Testis (tissue), 3 donors: ENCODE data around the gene SOWAHC. TPM values are rescaled to one million over a fixed set of nuclear protein-coding genes. Genes with fewer than 3 reads are reported as not detected.
"Not testable (repeated sequence)": the region's sequence is repeated elsewhere in the genome, so short reads cannot be mapped to it uniquely, and the experiment has no call there.

Source experiments
- DNase-seq: peaks from one replicate; pipeline ENCODE4 v3.0.0-alpha.2; 2019
- H3K27ac ChIP-seq, 2 donors: fragments of 200-600 bp; sonication (generic); one replicate each; pipeline ENCODE4 v1.5.1; 2019
- H3K27me3 ChIP-seq: fragments of 200-600 bp; sonication (generic); one replicate; pipeline ENCODE4 v1.5.1; 2019
- H3K36me3 ChIP-seq: fragments of 200-600 bp; sonication (generic); one replicate; pipeline ENCODE4 v1.5.1; 2017; ENCODE audit warnings: low read depth; ENCODE audit errors: missing control alignments
- H3K4me1 ChIP-seq: fragments of 200-600 bp; sonication (generic); one replicate; pipeline ENCODE4 v1.5.1; 2019
- H3K4me3 ChIP-seq, 2 donors: fragments of 200-600 bp; sonication (generic); one replicate each; pipeline ENCODE4 v1.5.1; 2017 to 2019
- H3K9me3 ChIP-seq: fragments of 200-600 bp; sonication (generic); one replicate; pipeline ENCODE4 v1.5.1; 2017
- POLR2A ChIP-seq: fragments of 450-650 bp; IDR thresholded peaks from one replicate; pipeline ENCODE4 v1.6.1; 2017; ENCODE audit warnings: antibody characterized with exemption, mild to moderate bottlenecking, moderate library complexity
- WGBS, 2 donors: methylation state at CpG; one replicate each; pipeline ENCODE4 v1.1.5; 2018; 5-methylcytosine and 5-hydroxymethylcytosine counted together
- intact Hi-C: fragments of 100-400 bp; cut with DNase I; formaldehyde crosslinking; loops from one replicate; pipeline ENCODE4 v1.15.1; 2023; ENCODE audit warnings: low total_unique reads
- polyA plus RNA-seq: library from polyadenylated mRNA; stranded (reverse); fragments of 350-450 nt; fragmentation: Illumina TruSeq; extraction: RNeasy Lipid Tissue Mini Kit (QIAGEN cat#74804); gene quantifications from one replicate; pipeline ENCODE4 v1.2.3, GENCODE V29; 2014; ENCODE audit warnings: low read depth, low replicate concordance; ENCODE audit not compliant: insufficient read depth
- total RNA-seq, 2 donors: library from RNA; depleted of rRNA; stranded (reverse); fragments of >200 nt; gene quantifications; one replicate each; pipeline ENCODE4 v1.2.3, GENCODE V29; 2016
- TF ChIP-seq, protein P1 (sequence below), 3 experiments: fragments of 450-650 bp in 2 of 3; fragments of 200-600 bp in 1 of 3; sonication (generic) in 1 of 3; IDR thresholded peaks; one replicate each; pipeline ENCODE4 v1.5.1; 2016 to 2019; ENCODE audit warnings: antibody characterized with exemption in 3 of 3, mild to moderate bottlenecking in 2 of 3, moderate library complexity in 1 of 3

Gene SOWAHC
- total and polyA plus RNA-seq, 3 donors from 2014 or later: 13.3 to 30.1 (median 28.0) TPM

DNA sequence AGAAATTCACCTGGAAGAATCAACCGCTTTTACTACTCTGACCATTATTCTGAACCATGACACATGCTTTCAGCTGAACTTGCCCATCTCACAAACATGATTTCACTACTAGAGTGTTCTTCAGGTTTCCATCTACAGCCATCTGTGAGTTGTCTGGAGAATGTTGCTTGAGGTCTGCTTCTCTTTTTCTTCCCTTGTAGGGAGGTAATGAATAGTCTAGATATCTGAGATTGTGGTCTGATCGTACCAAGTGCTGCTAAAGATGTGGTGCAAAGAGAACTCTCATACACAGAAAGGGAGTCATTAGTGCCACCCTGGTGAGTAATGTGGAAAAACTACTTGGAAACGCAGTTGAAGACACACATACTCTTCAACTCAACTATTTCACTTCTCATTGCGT is 10.2 kb downstream of the SOWAHC start:
- no peaks in the 10 kb centered on the region for H3K36me3 ChIP-seq
- TF ChIP-seq, protein P1, sequence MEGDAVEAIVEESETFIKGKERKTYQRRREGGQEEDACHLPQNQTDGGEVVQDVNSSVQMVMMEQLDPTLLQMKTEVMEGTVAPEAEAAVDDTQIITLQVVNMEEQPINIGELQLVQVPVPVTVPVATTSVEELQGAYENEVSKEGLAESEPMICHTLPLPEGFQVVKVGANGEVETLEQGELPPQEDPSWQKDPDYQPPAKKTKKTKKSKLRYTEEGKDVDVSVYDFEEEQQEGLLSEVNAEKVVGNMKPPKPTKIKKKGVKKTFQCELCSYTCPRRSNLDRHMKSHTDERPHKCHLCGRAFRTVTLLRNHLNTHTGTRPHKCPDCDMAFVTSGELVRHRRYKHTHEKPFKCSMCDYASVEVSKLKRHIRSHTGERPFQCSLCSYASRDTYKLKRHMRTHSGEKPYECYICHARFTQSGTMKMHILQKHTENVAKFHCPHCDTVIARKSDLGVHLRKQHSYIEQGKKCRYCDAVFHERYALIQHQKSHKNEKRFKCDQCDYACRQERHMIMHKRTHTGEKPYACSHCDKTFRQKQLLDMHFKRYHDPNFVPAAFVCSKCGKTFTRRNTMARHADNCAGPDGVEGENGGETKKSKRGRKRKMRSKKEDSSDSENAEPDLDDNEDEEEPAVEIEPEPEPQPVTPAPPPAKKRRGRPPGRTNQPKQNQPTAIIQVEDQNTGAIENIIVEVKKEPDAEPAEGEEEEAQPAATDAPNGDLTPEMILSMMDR (IDR thresholded peaks at IDR 0.05): no peak
- TF ChIP-seq POLR2A: no peak
- no peaks in the 10 kb centered on the region for H3K4me1 ChIP-seq
- no peak overlapping the region for H3K4me3 ChIP-seq
- H3K27me3 ChIP-seq: no peaks in the 10 kb centered on the region
- H3K9me3 ChIP-seq: no peaks in the 10 kb centered on the region
- intact Hi-C loops: no loop called here
- no peak for DNase-seq
- 76 to 82% methylated on average over 4 of the region's 4 CpGs for WGBS, 2 donors
- no peak overlapping the region for H3K27ac ChIP-seq

DNA sequence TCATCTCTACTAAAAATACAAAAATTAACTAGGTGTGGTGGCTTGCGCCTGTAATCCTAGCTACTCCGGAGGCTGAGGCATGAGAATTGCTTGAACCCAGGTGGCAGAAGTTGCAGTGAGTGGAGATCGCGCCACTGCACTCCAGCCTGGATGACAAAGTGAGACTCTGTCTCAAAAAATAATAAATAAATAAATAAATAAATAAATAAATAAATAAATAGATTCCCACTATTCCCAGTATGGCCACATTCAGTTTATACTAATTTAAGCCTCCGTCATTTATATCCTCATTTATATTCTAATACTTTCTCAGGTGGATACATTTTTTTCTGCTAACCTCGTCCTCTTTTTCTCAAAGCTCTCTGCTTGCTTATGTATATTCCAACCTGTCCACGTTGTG is 14.2 kb downstream of the SOWAHC start:
- H3K4me1 ChIP-seq, H3K4me3 ChIP-seq, H3K36me3 ChIP-seq, H3K9me3 ChIP-seq, H3K27ac ChIP-seq, intact Hi-C loops, H3K27me3 ChIP-seq, DNase-seq: not testable (repeated sequence)
- WGBS, 2 donors: 88 to 94% methylated on average over 7 of the region's 7 CpGs

DNA sequence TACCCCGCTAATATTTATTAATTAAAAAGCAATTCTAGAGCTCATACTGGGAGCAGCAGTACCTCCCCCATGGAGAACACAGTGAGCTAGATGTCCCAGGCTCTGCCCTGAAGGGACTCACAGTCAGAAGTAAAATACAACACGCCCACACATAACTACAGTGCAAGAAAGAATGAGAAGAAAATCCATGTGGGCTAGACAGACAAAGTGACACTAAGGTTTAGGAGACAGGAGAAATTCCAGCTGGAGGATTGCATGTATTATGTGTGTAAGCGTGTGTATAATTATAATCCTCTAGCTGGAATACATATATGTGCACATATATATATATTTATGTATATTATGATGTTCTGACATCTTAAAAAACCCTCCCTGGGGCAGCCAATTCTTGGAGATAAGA is 15.7 kb downstream of the SOWAHC start:
- intact Hi-C loops: no loop called here
- Histone ChIP-seq H3K27me3 (no peaks in the 10 kb centered on the region), H3K4me3 (no peak overlapping the region), H3K4me1 (no peaks in the 10 kb centered on the region), H3K27ac (no peak overlapping the region), H3K9me3 (no peaks in the 10 kb centered on the region), H3K36me3 (no peaks in the 10 kb centered on the region)
- DNase-seq: no peak
- WGBS, 2 donors: 65 to 81% methylated on average over 3 of the region's 3 CpGs
- TF ChIP-seq POLR2A: no peak
- TF ChIP-seq, protein P1 (IDR thresholded peaks at IDR 0.05): no peak

DNA sequence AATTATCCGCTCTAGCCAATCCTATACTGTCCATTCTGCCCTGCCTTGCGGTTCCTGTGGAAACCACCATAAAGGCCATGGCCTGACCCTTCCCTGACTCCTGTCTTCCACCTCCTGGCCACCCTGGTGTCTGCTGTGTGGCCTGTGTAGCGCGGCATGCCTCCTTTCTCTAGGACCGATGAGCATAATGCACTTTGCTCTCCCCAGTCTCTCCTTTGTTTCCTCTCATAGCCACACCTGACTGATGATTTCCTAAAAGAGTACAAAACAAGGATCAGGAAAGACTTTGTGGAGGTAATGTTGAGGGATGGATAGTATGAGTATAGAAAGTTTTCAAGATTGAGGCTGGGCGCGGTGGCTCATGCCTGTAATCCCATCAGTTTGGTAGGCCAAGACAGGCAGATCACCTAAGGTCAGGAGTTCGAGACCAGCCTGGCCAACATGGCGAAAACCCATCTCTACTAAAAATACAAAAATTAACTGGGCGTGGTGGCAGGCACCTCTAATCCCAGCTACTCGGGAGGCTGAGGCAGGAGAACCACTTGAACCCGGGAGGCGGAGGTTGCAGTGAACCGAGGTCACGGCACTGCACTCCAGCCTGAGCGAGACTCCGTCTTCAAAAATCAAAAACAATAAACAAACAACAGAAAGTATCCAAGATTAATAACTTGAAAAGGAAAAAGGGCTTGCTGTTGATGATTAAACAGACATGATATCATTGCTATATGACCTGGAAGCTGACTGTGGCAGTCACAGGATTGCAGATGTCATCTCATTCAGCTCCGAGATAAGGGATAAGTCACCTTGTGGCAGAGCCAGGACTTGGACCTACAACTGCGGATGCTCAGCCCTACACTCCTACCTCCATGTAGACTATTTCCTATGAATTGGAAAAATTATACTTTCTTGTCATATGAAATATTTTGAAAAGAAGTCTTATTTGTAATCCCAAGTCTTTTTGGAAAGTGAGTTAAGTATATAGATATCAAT is 16.6 kb downstream of the SOWAHC start:
- H3K4me3 ChIP-seq: no peak overlapping the region
- no peak for DNase-seq
- no peaks in the 10 kb centered on the region for H3K27me3 ChIP-seq
- WGBS, 2 donors: 87 to 96% methylated on average over 19 of the region's 19 CpGs
- no peaks in the 10 kb centered on the region for H3K4me1 ChIP-seq
- H3K36me3 ChIP-seq: no peaks in the 10 kb centered on the region
- no peak overlapping the region for H3K27ac ChIP-seq
- TF ChIP-seq, protein P1 (IDR thresholded peaks at IDR 0.05): no peak
- no peak for TF ChIP-seq POLR2A
- intact Hi-C loops: no loop called here
- no peaks in the 10 kb centered on the region for H3K9me3 ChIP-seq

DNA sequence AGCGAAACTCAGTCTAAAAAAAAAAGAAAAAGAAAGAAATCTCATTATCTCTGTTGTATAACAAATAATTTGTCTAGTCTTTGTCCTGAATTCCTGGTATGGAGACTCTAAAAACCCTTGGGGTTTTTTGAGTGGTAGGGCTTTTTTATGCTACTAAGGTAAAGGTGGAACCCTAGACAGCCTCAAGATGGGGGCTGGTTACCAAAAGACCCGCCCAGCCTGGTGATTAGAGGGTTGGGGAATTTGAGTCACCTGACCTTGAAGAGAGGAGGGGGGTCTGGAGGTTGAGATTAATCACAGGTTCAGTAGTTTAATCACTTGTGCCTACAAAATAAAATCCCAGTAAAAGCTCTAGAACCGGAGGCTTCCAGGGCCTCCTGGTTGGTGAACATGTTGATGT is 17.6 kb downstream of the SOWAHC start:
- intact Hi-C loops: no loop called here
- TF ChIP-seq, protein P1 (IDR thresholded peaks at IDR 0.05): no peak
- no peak for TF ChIP-seq POLR2A
- no peaks in the 10 kb centered on the region for H3K27me3 ChIP-seq
- DNase-seq: no peak
- no peaks in the 10 kb centered on the region for H3K9me3 ChIP-seq
- no peak overlapping the region for H3K27ac ChIP-seq
- no peaks in the 10 kb centered on the region for H3K4me1 ChIP-seq
- no peak overlapping the region for H3K4me3 ChIP-seq
- H3K36me3 ChIP-seq: no peaks in the 10 kb centered on the region
- WGBS, 2 donors: 70 to 73% methylated on average over 3 of the region's 3 CpGs
